DND-41 (cell line): ENCODE data around the gene MBD1.

Source experiments
- EZH2 ChIP-seq: IDR thresholded peaks from 3 replicates; pipeline ENCODE4 v1.6.1; 2012; ENCODE audit warnings: borderline replicate concordance, low read depth, mild to moderate bottlenecking, moderate library complexity, low read length, inconsistent platforms; ENCODE audit not compliant: severe bottlenecking
- TF ChIP-seq, protein P1 (sequence below): IDR thresholded peaks from 2 replicates; pipeline ENCODE4 v1.5.1; 2012; ENCODE audit warnings: borderline replicate concordance, low read length, moderate library complexity, mild to moderate bottlenecking; ENCODE audit not compliant: poor library complexity, severe bottlenecking; ENCODE audit errors: extremely low read depth

DNA sequence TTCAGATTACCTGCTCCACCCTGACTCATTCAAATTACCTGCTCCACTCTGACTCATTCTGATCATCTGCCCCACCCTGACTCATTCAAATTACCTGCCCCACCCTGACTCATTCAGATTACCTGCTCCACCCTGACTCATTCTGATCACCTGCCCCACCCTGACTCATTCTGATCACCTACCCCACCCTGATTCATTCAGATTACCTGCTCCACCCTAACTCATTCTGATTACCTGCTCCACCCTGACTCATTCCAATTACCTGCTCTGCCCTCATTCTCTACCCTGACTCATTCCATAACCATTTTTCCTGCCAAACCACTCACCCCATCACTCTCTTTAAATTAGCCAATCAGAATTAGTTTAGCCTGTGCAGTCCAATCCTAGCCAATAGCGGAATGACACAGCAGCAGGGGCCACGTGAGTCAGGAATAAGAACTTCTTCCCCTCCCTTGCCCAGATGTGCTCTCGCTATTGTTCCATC lies 41.2 kb downstream of the MBD1 start:
- TF ChIP-seq, protein P1, sequence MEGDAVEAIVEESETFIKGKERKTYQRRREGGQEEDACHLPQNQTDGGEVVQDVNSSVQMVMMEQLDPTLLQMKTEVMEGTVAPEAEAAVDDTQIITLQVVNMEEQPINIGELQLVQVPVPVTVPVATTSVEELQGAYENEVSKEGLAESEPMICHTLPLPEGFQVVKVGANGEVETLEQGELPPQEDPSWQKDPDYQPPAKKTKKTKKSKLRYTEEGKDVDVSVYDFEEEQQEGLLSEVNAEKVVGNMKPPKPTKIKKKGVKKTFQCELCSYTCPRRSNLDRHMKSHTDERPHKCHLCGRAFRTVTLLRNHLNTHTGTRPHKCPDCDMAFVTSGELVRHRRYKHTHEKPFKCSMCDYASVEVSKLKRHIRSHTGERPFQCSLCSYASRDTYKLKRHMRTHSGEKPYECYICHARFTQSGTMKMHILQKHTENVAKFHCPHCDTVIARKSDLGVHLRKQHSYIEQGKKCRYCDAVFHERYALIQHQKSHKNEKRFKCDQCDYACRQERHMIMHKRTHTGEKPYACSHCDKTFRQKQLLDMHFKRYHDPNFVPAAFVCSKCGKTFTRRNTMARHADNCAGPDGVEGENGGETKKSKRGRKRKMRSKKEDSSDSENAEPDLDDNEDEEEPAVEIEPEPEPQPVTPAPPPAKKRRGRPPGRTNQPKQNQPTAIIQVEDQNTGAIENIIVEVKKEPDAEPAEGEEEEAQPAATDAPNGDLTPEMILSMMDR: no peak
- TF ChIP-seq EZH2: no peak
